Glomerular visceral epithelial cell (primary cell): ENCODE results near the gene RBMS3.
"Not testable (repeated sequence)": the region's sequence is repeated elsewhere in the genome, so short reads cannot be mapped to it uniquely, and the experiment has no call there.

Experiments used
- DNase-seq: peaks from one replicate; pipeline ENCODE4 v3.0.0-alpha.2; 2016; ENCODE audit errors: extremely low spot score

The RBMS3 gene

DNA sequence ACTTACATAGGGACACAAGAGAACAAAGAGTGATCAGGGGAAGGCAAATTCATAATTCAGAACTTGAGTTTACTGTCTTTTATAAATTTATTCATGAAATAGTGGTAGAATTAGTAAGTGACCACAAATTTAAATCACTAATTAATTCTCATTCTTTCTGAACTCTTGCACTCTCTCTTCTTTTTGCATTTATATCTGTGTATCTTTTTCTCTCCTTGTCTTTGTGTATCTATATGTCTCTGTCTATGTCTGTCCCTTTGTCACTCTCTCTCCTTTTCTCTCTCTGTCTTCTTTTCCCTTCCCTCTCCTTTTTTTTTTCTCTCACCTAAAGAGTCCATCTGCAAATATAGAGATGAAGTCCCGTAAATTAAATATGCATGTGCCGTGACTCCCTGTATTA lies 31.5 kb downstream of the RBMS3 start:
- no peak for DNase-seq

DNA sequence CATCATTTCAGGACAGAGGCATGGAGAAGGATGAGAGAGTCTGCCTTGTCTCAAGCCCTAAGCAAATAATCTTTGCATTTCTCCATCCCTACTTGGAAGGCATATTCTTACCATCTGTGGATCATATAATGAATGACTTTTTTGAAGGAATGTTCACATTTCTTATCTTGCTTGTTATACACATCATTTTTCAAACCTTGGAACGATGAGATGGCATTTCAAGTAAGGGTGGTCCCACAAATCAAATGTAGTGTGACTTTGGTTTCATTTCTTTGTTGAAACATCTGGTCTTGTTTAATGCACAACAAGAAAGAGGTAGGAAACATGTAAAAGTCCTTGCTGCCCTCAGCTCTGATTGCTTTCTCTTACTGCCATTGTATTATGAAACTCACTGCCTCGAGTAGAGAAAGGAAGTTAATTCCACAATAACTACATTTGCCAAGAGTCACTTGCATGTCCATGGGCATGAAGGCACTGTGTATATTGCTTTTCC lies 32.1 kb downstream of the RBMS3 start:
- no peak for DNase-seq

DNA sequence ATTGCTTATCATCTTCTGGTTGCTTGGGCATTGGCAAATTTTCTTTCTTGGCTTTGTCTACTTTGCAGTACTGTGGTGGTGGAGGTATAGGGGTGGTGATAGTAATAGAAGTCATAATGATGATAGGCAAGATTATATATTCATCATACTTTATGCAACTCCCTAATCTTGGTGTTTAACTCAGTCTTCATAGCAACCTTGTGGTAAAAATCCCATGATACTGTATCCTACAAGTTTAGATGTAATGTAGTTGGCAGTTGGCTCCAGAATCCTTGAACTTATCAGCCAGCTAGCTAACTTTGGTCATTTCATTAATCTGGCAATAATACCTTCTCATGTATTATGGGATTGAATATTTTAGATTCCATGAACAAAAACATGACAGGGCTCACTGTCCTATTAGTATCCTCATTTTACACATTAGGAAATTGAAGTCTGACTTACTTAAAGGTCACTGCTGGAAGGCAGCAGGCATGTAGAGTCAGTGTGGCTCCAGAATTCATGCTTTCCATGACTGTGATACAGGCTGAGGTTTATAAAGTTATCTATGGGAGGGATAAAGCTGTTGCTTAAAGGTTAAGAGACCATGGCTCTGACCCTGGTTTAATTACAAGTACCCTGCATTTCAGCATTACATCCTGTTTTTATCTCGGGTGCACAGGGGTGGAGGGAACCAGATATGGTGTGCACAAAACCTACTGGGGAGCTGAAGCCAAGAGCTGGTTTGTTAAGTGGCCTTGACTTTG lies 33.3 kb downstream of the RBMS3 start:
- DNase-seq, result no peak

DNA sequence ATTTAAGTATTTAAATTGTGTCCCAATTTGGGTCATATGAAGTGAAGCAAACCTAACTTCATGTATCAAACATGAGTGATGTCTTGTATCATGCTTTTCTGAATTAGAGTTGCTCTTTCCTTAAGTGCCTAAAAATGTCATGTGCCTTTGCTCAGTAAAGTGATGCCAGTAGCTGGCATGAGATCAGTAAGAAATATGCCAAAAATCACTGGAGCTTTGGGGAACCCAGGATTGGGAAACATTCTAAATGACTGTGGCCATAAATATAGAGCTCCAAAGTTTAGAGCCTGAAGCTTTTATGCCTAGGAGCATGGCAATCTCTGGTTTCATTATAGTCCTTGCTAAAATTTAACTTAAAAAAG lies 33.8 kb downstream of the RBMS3 start:
- DNase-seq, result no peak

DNA sequence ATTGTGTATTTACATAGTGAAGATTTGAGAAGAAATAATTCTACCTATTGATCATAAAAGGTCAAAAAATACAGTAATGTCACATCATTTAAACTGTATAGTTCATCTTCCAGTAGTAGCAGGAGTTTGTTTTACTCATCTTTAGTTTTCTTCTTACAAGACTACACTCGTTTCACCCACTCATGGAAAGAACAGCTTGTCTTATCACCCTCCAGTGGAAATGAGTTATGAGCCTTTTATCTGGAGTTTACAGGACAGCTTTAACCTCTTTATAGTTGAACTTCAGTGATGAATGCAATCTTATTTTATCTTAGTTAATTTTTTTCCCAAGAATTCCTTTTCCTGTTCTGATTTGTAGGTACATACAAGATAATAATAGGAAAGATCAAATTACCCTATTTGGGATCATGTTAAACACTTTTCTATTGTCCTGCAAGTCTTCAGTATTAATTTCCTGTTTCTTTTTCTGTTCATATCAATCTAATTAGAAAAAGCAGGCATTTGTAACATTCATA lies 36.8 kb downstream of the RBMS3 start:
- no peak for DNase-seq

DNA sequence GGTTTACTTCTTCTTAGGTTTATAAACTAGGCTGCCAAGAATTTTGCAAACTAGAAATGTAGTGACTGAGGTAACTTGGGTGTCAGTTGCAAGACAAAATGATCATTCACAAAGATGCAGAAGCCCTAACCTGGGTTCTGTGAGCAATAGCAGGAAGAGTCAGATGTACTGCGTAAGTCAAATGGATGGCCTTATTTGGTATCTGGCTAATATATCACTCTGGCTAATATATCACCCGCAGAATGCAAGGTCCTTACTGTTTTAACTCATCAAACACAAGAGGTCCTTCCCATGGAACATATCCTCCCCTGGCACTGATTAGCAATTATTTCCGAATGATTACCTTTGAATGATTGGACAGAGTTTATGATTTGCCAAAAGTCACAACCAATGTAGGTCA lies 37.4 kb downstream of the RBMS3 start:
- DNase-seq, result peak; percentile 29

DNA sequence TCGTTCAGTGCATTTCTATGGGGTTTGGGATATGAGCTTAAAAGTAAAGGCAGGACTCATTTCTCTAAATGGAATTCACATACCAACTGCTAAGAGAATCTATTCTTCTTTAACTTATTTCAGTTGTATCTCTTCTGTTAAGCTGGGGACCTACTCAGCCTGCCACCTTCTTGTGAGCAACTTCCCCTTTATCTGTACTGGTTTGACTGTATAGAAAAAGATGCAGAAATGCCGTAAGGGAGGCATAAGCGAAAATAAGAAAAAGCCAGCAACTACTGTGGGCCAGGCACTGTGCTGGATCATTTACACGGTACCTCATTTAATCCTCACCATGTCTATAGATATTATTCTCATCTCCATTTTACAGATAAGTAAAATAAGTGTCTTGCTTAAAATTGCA lies 38.4 kb downstream of the RBMS3 start:
- no peak for DNase-seq

DNA sequence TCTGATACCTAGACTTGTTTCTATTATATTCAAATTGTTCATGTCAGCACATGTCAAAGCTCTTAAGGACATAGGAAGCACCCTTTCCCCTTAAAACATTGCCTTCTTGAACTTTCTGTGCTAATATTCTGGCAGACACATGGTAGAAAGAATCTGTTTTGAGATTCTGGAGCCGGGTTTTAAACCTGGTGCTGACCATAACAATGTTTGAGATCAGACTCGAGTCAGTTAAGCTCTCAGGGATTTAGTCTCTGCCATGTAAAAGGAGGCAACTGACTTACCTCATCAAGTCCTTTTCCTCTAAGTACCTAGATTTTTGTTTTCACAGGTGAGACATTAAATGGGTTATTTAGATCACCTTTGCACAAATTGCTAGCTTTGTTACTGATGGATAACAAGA lies 38.9 kb downstream of the RBMS3 start:
- no peak for DNase-seq

DNA sequence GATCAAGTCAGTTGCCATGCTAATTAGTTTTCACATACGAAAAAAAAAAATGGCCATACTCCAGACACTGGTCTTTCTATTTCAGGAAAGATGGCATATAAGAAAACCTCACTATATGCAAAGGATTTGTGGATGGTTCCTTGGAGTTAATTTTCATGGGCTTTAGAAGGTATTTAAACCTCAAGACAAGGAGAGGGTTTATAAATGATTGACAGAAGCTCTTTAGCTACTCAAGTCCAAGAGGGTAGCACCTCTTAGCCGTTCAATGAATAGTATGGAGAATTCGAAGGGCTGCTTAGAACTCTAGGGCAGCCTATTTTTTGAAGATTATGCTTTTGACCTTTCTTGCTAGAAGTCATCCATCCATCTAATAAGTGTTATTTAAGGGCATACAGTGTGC lies 41.7 kb downstream of the RBMS3 start:
- no peak for DNase-seq

DNA sequence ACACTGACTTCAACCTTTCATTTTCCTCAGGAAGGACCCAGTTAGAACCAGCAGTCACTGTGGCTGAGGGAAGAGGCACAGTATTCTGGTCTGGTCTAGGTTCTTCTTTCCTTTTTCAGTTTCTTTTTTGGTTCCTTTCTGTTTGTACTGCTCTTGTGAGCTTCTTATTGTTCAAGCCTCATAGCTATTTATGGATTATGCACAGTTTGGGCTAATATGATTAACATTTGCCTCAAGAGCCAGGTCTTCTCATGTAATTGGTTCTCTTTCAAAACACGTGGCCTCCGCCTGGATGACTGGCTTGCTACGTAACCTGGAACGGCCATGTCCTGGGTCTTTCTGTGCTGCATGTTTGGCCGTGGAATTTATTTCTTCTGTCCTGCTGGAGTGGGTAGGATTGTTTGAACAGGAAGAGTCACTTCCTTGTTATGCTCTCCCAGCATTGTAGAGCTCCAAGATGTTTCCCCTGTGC lies 43.3 kb downstream of the RBMS3 start:
- peak; percentile 80 for DNase-seq

DNA sequence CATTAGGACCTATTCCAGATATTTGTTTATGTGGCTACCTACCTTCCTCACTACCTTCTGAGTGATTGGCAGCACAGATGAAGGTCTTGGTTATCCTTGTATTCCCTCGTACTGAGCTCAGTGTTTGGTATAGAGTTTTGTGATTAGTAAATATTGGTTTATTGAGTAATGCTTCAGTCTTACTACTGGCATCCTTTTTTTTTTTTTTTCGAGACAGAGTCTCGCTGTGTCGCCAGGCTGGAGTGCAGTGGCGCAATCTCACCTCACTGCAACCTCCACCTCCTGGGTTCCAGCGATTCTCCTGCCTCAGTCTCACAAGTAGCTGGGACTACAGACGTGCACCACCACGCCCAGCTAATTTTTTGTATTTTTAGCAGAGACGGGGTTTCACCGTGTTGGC lies 45.7 kb downstream of the RBMS3 start:
- not testable (repeated sequence) for DNase-seq

DNA sequence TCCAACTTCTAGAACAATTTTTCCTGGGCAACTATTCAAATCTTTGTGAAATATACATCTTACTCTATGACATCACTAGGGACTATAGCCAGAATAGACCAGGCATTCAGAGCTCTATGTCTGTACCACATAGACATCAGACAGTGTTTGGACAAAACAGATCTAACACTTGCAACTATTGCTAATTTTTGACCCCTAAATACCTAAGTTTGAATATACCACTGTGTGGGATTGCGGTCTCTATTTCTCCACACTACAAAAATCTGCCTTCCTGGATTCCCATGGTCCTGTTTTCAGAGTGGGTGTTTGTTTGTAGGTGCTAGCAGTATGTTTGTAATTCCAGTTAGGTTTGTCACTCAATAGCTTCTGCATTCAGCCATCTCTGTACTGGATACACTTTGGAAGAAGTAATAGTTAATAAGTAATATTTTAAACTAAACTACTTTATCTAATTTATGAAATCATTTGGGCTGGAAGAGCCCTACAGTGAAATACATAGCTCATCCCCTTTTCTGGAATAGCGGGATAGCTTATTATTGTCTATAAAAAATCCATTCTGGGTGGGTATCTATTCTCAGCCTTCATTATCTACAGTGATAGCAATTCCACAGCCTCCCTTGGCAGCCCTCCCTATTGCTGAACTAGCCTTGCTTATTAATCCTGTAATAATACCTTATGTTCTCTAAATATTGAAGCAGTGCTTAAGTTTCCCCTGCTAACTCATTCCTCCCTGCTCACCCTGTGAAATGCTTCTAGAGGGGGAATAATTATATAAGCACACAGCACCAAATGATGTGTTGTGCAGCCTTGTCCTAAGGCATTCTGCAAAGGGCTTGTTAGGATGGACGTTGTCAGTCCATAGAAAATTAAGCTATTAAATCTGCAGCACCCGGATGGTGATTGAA lies 49.4 kb downstream of the RBMS3 start:
- DNase-seq, result no peak

DNA sequence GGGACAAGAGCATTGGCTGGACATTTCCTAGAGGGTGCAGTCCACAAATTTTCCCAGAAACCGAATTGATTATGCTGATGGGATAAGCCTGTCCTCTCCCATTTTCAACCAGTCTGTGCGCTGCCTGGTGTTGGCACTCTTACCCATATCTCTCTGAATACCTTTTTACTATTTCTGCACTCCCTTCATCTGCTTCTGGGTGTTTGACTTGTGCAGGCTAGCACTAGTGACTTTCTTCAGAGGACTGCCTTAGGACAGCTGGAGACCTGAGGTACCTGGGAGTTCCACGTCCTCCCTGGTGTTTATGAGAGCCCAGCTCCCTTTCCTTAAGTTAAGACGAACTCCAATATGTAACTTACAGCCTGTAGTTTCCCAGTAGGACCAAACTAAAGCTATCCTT lies 50.2 kb downstream of the RBMS3 start:
- no peak for DNase-seq

DNA sequence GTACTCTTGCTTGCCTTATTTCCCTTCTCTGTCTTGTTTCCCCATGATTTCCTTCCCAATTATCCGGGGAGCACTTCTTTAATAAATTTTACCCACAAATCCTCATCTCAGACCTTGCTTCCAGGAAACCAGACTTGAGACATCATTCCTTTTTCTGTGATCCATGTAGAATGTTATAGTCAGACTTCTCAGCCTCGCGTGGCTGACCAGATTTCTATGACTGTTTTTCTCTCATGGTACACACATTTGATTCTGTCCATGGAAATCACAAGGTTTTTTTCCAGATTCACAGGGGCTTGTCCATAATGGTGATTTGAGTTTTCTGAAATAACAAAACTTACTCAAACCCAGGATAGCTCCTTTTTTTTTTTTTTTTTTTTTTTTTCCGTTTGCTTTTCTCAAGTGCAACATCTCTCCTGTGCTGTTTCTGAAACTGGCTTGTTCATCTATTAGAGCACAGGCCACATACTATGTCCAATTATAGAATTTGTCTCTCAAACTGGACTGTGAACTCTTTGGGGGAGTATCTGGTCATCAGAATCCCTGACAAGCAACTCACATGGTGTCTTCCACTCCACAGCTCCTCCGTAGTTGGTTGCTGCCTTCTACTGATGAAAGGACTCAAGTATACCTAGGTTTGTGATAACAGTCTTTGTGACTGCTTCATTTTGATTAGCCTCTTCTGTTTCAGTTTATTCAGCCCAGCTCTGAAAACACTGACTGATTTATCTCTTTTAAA lies 50.8 kb downstream of the RBMS3 start:
- DNase-seq, result no peak

DNA sequence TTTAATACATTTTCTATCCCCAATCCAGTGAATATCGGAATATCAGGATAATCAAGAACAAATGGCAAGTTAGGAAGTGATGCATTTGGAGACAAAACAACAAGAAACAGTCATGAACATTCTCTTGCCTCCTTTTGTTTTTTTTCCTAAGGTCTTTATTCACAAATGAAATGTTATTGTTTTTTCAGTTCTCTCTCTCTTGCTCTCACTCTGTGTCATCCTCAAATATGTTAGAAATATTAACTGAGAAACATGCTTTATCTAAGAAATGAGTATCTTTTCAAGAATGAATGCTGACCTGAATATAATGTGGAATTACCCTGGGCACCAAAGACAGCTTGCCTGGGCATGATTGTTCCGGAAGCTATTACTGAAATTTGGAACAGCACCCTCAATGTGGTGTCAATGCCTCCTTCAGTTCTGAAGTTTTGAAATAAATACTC lies 51.3 kb downstream of the RBMS3 start:
- no peak for DNase-seq

DNA sequence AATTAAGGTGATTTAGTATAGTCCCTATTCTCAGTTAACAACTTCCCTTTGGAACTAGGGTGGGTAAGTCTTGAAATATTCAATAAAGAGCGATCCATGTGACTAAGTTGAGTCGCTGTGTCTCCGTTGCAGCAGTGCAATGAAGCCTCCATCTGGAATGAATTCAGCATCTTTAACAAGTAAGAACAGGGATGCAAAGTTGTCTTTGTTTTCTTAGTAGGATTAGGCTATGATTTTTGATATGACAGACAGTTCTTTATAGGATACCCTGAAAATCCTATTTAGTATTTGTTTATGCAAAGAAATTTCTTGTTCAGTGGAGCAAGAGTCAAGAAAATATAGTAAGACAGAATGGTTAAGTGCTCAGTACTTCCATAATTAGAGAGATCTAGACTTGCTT lies 52.7 kb downstream of the RBMS3 start:
- DNase-seq, result no peak

DNA sequence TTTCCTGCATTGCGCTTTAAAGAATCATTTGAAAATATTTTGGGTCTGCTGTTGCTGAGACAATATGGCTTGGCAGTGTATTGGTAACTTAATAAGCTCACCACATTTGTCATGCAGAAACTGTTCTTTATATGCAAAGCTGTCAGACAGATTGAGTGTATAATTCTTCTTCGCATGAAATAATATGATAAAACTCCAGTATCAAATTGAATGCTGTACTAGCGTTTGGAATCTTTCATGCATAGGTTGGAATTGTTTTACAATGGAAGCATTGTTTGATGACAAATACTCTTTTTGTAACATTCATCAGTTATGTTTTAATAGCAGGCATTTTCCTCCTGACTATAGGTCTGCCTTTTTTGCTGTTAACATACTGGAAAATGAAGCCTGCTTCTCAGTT lies 53.8 kb downstream of the RBMS3 start:
- DNase-seq, result no peak

DNA sequence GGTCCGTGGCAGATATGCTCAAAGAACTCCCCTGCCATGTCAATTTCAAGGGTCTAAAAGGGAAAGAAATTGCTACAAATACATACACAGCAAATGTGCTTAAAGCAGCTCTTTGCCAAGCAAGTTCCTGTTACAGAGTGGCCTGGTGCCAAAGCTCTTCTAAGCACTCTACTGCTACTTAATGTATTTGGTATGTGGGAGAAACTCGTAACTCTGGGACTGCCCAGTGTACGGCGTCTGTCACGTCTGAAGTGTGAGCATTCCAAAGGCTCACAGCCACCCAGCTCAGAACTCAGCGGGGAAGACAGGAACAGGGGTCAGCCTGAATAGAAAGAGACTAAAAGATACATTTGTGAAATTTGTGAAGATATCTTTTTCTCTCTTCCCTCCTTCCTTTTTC lies 54.6 kb downstream of the RBMS3 start:
- DNase-seq, result peak; percentile 92

DNA sequence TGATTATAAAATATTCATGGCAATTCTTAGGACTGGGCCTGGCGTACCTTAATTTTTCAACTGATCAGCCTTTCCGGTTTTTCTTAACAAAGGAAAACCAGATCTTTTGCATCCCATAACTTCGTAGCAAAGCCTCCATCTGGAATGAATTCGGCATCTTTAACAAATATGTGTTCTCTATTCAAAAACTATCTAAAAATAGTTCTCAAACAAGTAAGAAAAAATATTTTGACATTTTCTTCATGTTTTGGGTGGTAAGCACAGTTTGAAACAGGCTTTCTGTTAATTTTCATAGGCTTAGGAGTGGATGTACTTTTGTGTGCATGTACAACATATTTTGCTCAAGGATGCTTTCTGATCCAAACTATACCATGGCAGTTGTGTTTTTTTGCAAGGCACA lies 55.1 kb downstream of the RBMS3 start:
- no peak for DNase-seq

DNA sequence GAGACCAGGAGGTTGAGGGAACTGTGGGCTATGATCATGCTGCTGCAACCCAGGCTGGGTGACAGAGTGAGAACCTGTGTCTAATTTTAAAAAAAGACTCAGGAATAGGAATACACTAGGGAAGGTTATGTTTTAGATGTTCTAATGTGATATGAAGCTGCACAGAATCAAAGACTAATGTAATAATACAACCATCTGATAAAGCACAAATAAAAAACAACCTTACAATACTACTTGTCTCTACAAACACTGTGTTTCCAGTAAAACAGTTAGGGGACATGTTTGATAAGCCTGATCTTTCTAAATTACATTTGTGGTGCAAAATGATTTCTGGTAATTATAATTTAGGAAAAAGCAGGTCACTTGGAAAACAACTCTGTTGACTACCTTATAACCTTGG lies 56.7 kb downstream of the RBMS3 start:
- no peak for DNase-seq

DNA sequence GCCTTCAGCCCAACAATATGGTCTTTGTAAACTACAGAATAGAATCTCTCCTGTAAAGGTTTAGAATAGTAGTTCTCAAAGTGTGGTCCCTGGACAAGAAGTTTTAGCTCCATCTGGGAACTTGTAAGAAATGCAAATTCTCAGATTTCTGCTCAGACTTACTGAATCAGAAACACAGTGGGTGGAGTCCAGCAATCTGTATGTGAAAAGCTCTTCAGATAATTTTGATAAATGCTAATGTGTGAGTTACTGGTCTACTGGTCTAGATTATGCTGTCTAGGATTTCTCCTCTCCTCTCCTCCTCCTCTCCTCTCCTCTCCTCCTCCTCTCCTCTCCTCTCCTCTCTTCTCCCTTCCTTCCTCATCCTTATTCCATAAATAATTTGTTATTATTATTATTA lies 57.5 kb downstream of the RBMS3 start:
- no peak for DNase-seq
